ENCODE measurements around the gene MDC1. TPM values are rescaled to one million over a fixed set of nuclear protein-coding genes. Genes with fewer than 3 reads are reported as not detected.

MDC1 gene
- total and polyA plus RNA-seq, 2 of the 13 experiments (the other 11 are each of a cell fraction or from before 2014, with no cell fraction given) = 8.4 to 14.0 TPM

DNA sequence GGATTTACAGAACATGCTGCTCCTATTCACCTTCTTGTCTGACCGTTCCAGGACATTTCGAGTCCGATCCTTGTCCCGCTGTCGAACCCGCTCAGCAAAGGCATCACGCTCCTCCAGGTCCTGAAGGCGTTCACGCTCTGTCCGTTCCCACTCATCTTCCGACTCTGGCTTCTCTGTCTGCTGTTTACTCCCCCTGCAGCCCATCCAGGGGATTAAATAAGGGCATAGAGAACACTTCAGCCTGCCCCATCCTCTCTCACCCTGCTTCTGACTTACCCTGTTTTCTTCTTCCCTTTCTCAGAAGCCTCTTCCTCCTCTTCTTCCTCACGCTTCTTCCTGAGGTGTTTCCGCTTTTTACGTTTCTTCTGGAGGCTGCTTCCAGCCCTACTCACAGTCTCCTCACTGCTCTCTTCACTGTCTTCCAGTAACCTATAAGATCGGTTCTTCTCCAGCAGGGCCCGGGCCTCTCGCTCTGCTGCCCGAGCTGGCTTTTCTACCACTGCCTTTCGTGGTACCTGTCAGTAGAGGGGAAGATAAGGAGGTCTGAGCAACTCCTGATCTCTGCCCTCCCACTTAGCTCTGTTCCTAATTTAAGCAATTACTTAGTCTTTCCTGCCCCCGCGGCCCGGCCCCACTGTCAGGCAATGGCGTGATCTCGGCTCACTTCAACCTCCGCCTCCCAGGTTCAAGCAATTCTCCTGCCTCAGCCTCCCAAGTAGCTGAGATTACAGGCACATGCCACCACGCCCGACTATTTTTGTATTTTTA lies 46.1 kb downstream of the MDC1 start (continued):
- TF ChIP-seq, protein P1, sequence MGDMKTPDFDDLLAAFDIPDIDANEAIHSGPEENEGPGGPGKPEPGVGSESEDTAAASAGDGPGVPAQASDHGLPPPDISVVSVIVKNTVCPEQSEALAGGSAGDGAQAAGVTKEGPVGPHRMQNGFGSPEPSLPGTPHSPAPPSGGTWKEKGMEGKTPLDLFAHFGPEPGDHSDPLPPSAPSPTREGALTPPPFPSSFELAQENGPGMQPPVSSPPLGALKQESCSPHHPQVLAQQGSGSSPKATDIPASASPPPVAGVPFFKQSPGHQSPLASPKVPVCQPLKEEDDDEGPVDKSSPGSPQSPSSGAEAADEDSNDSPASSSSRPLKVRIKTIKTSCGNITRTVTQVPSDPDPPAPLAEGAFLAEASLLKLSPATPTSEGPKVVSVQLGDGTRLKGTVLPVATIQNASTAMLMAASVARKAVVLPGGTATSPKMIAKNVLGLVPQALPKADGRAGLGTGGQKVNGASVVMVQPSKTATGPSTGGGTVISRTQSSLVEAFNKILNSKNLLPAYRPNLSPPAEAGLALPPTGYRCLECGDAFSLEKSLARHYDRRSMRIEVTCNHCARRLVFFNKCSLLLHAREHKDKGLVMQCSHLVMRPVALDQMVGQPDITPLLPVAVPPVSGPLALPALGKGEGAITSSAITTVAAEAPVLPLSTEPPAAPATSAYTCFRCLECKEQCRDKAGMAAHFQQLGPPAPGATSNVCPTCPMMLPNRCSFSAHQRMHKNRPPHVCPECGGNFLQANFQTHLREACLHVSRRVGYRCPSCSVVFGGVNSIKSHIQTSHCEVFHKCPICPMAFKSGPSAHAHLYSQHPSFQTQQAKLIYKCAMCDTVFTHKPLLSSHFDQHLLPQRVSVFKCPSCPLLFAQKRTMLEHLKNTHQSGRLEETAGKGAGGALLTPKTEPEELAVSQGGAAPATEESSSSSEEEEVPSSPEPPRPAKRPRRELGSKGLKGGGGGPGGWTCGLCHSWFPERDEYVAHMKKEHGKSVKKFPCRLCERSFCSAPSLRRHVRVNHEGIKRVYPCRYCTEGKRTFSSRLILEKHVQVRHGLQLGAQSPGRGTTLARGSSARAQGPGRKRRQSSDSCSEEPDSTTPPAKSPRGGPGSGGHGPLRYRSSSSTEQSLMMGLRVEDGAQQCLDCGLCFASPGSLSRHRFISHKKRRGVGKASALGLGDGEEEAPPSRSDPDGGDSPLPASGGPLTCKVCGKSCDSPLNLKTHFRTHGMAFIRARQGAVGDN (CRISPR knock-in tag; IDR thresholded peaks at IDR 0.05) = 0 out of 2 replicates have a peak, but pooled peaks have one; percentile 30
- TF ChIP-seq ZNF557 (CRISPR knock-in tag; IDR thresholded peaks at IDR 0.05) (no peak), ZNF564 (CRISPR knock-in tag; IDR thresholded peaks at IDR 0.05) (no peak), HNRNPK (IDR thresholded peaks at IDR 0.05; ENCODE audit: low read depth, low read length, poor library complexity, severe bottlenecking) (no peak), RXRB (CRISPR knock-in tag; IDR thresholded peaks at IDR 0.05; ENCODE audit: borderline replicate concordance) (no peak), MEF2D (CRISPR knock-in tag; IDR thresholded peaks at IDR 0.05) (no peak), PLRG1 (conservative IDR thresholded peaks at IDR 0.05) (no peak), NCOA5 (CRISPR knock-in tag; IDR thresholded peaks at IDR 0.05) (no peak), STAG1 (CRISPR knock-in tag; IDR thresholded peaks at IDR 0.05) (peak; percentile 47), FOXJ3 (CRISPR knock-in tag; IDR thresholded peaks at IDR 0.05; ENCODE audit: borderline replicate concordance) (no peak), NR2F6 (IDR thresholded peaks at IDR 0.05) (no peak), NR2F6 (CRISPR knock-in tag; IDR thresholded peaks at IDR 0.05) (0 out of 2 replicates have a peak, but pooled peaks have one; percentile 6), ZNF17 (CRISPR knock-in tag; IDR thresholded peaks at IDR 0.05) (no peak), ZBTB7A (CRISPR knock-in tag; IDR thresholded peaks at IDR 0.05) (no peak), ZNF746 (CRISPR knock-in tag; IDR thresholded peaks at IDR 0.05) (no peak), PHF20 (CRISPR knock-in tag; IDR thresholded peaks at IDR 0.05) (no peak), SALL1 (CRISPR knock-in tag; IDR thresholded peaks at IDR 0.05) (peak; percentile 17; the same call in 1 of the 2 replicates), LCORL (IDR thresholded peaks at IDR 0.05) (no peak), LCORL (CRISPR knock-in tag; IDR thresholded peaks at IDR 0.05) (no peak), THAP11 (CRISPR knock-in tag; IDR thresholded peaks at IDR 0.05) (0 out of 2 replicates have a peak, but pooled peaks have one; percentile 13)
- TF ChIP-seq, protein P2, sequence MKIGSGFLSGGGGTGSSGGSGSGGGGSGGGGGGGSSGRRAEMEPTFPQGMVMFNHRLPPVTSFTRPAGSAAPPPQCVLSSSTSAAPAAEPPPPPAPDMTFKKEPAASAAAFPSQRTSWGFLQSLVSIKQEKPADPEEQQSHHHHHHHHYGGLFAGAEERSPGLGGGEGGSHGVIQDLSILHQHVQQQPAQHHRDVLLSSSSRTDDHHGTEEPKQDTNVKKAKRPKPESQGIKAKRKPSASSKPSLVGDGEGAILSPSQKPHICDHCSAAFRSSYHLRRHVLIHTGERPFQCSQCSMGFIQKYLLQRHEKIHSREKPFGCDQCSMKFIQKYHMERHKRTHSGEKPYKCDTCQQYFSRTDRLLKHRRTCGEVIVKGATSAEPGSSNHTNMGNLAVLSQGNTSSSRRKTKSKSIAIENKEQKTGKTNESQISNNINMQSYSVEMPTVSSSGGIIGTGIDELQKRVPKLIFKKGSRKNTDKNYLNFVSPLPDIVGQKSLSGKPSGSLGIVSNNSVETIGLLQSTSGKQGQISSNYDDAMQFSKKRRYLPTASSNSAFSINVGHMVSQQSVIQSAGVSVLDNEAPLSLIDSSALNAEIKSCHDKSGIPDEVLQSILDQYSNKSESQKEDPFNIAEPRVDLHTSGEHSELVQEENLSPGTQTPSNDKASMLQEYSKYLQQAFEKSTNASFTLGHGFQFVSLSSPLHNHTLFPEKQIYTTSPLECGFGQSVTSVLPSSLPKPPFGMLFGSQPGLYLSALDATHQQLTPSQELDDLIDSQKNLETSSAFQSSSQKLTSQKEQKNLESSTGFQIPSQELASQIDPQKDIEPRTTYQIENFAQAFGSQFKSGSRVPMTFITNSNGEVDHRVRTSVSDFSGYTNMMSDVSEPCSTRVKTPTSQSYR (CRISPR knock-in tag; IDR thresholded peaks at IDR 0.05; ENCODE audit: borderline replicate concordance) = no peak
- TF ChIP-seq, protein P3, sequence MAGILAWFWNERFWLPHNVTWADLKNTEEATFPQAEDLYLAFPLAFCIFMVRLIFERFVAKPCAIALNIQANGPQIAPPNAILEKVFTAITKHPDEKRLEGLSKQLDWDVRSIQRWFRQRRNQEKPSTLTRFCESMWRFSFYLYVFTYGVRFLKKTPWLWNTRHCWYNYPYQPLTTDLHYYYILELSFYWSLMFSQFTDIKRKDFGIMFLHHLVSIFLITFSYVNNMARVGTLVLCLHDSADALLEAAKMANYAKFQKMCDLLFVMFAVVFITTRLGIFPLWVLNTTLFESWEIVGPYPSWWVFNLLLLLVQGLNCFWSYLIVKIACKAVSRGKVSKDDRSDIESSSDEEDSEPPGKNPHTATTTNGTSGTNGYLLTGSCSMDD (CRISPR knock-in tag; IDR thresholded peaks at IDR 0.05) = no peak
- TF ChIP-seq, protein P4, sequence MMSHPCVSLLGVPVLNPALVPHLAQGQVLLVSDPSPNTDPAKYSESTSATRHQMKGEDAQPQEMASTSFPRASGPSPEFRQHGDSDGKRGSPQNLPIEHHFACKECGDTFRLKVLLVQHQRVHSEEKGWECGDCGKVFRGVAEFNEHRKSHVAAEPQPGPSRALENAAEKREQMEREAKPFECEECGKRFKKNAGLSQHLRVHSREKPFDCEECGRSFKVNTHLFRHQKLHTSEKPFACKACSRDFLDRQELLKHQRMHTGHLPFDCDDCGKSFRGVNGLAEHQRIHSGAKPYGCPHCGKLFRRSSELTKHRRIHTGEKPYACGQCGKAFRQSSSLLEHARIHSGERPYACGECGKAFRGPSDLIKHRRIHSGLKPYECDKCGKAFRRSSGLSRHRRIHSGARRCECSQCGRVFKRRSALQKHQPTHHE (CRISPR knock-in tag; IDR thresholded peaks at IDR 0.05; ENCODE audit: borderline replicate concordance) = no peak

Measured in HepG2 (cell line).